Right lung (tissue), 5 donors: ENCODE measurements around the gene MTREX. TPM values are rescaled to one million over a fixed set of nuclear protein-coding genes. Genes with fewer than 3 reads are reported as not detected.
A peak's percentile ranks its signal among the peaks of the same experiment; 100 is the strongest.

Experiments used
- DNase-seq, 2 donors: peaks; one replicate each; pipeline ENCODE4 v3.0.0-alpha.2; 2013
- polyA plus RNA-seq, 5 donors: library from polyadenylated mRNA; unstranded; fragments of 120-200 nt; gene quantifications; one replicate each; pipeline versions ENCODE4 v1.2.1 to v1.2.3, GENCODE V29; 2013; ENCODE audit warnings: inconsistent platforms in 1 of 5, low replicate concordance in 1 of 5; ENCODE audit not compliant: insufficient read length in 5 of 5, insufficient read depth in 1 of 5

MTREX gene
- polyA plus RNA-seq, 5 donors, result 67.6 to 113 (median 92.2) TPM

GRCh38 chr5:55320571-55320970, 12.8 kb downstream of the MTREX start:
- no peak for DNase-seq

DNA sequence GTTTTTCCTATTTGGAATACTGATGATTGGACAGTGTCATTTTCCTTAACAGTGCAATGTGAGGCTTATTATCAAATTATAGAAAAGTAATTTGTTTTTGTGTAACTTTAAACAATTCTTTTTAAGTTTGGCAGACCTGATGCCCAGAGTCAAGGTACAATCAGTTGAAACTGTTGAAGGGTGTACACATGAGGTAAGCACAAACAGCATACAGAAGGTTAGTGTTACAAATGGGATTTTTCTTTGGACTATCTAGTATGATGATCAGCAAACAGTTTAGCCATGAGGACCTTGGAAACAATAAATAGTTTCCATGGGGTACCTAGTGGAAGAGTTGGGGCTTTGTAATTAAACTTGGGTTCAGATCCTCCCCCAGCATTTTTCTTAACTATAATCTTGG, 16.2 kb downstream of the MTREX start:
- DNase-seq, result no peak

GRCh38 chr5:55324815-55325418, 17.1 kb downstream of the MTREX start:
- no peak for DNase-seq

GRCh38 chr5:55325621-55326020, 17.8 kb downstream of the MTREX start:
- no peak for DNase-seq

DNA sequence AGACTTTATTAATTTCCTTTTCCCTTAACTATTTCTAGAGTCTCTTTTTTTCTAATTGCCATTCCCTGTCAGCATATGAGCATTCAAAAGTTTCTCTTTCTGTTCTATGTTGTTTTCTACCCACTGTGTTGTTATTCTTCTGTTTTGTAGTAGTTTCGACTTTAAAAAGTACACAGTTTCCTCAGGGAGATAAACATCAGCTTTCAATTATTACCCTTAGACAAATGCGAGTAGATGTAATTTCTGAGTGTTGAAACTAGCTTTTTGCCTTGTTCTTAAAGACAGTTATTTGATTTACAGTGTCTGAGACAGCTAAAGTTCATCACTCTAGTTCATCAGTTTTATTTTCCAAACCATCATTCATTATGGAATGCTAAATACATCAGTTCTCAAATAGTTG, 19.5 kb downstream of the MTREX start:
- DNase-seq, result no peak

- no peak for DNase-seq
Observed at GRCh38 chr5:55331321-55331720, 23.5 kb downstream of the MTREX start.

- DNase-seq, result no peak
Observed at GRCh38 chr5:55333017-55333416, 25.2 kb downstream of the MTREX start.

- DNase-seq, result no peak
Observed at GRCh38 chr5:55333811-55334210, 26.0 kb downstream of the MTREX start.

DNA sequence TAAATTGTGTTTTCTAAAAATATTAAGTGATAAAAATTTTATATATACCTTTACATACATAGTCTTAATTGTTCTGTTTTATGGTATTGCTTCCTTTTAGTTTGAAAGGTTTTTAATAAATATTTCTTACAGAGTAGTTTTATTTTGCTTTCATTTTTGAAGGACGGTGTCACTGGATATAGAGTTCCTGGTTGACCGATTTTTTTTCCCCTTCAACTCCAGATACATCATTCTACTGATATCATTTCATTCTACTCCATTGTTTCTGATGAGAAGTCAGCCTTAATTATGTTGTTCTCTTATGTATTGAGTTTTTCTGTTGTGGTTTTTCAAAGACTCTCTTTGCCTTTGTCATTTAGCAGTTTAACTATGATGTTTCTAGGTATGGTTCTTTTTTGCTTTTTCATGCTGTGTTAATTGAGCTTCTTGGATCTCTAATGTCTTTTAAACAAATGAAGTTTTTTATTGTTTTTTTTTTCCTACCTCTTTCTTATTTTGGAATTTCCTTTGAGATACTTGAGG, 30.4 kb downstream of the MTREX start:
- no peak for DNase-seq

DNA sequence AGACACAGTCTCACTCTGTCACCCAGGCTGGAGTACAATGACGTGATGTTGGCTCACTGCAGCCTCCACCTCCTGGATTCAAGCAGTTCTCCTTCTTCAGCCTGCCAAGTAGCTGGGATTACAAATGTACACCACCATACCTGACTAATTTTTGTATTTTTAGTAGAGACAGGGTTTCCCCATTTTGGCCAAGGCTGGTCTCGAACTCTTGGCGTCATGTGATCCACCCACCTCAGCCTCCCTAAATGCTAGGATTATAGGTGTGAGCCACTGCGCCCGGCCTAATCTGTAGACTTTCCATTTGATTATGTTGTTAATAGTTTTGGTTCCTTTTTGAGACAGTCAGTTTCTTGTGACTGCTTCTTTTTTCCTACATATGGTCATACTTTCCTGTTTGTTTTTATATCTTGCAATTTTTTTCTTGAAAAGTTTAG, 31.0 kb downstream of the MTREX start:
- DNase-seq, result no peak

DNA sequence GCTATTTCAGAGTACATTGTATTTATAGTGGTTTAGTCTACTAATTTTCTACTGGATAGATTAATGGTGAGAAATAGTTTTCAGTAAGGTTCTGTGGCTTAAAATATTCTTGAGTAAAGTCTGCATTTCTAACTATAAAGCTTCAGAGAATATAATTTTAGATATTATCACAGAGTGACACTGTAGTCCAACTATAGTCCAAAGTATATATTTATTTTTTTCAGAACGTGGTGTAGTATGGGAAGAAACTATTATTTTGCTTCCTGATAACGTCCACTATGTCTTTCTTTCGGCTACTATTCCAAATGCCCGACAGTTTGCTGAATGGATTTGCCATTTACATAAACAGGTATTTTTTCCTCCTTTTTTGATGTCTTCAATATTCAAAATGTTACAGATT, 35.3 kb downstream of the MTREX start:
- no peak for DNase-seq

GRCh38 chr5:55343609-55344008, 35.8 kb downstream of the MTREX start:
- DNase-seq, result no peak

GRCh38 chr5:55344392-55344992, 36.7 kb downstream of the MTREX start:
- DNase-seq, result peak; percentile 31 to 42

- DNase-seq, result no peak
Observed at GRCh38 chr5:55345327-55345726, 37.5 kb downstream of the MTREX start.

GRCh38 chr5:55347786-55348185, 40.0 kb downstream of the MTREX start:
- no peak for DNase-seq

DNA sequence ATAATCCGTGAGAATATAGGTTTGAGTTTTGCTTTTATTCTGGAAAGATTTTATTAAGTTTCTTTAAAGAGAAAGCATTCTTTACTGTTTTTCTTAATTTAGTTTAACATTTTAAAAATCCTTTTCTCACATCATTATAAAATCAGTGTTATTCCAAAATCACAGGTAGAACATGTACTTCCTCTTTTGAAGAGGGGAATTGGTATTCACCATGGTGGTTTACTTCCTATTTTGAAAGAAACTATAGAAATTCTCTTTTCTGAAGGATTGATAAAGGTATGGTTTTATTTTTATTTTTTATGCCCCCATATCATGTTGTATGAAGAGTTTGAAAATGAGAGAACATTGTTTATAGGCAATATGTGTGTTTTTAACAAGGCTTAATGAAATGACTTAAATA, 43.0 kb downstream of the MTREX start:
- no peak for DNase-seq

DNA sequence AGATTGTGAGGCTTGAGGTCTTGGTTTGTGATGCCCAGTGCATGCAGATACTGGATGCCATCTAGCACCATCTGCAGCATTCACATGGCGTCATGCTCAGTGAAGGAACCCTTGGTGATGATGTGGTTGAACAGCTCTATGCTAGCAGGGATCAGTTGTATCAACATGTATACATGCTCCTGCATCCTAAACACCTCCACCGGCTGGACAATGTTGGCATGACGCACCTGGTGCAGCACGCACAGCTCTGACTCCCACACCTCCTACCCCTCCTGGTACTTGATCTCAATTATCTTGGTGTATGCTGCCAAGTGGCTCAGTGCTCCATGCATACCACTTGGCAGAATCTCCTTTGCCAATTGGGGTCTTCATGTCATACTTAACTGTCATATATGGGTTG, 49.1 kb downstream of the MTREX start:
- DNase-seq, result no peak

DNA sequence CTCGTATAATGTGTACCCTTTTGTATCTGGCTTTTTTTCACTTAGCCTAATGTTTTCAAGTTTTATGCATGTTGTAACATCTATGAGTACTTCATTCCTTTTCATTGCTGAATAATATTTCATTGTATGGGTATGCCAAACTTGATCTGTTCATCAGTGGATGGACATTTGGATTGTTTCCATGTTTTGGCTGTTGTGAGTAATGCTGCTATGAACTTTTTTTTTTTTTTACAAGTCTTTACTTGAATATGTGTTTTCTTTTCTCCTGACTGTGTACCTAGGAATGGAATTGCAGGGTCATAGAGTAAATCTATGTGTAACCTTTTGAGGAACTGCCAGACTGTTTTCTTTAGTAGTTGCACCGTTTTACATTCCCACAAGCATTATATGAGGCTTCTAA, 52.4 kb downstream of the MTREX start:
- no peak for DNase-seq

GRCh38 chr5:55363856-55364255, 56.1 kb downstream of the MTREX start:
- no peak for DNase-seq

DNA sequence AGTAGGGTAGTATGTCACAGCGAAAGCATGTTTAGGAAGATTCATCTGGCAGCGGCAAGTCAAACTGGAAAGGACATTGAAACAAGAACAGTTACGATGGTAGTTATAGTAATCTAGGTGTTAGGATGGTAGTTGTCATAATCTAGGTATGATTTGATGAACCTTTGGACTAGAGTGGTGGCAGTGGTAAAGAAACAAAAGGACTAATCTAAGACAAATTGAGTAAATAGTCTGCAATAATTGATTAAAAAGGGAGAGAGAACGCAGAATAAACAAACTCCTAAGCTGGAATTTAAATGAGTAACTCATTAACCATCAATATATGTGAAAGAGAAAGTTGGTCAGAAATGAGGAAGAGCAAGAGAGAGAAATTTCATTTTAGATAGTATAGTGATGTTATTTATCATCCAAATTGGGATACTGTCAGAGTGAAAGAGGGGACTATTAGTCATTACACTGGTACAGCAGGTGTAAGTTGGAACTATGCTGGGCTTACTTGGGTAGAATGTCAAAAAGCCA, 56.8 kb downstream of the MTREX start:
- DNase-seq, result no peak

- no peak for DNase-seq
Observed at GRCh38 chr5:55370291-55370925, 62.6 kb downstream of the MTREX start.

DNA sequence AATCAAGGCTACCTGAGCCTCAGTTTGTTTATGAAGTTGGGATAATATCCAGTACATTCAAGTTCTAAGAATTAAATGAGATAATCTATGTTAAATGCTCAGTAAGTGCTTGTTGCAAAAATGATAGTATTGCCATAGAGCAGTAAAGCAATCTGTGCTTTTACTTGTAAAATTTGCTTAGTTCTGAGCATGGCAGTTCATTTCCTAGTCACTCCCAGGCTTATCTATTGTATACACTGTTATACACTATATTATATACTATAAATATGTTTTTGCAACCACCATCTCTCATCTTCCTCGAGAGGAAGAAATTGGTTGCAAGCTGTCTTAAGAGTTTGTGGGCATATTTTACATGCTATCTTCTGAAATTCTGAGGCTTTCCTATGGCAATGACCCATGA, 63.4 kb downstream of the MTREX start:
- DNase-seq, result no peak
